PC-9 (cell line): Measurements from ENCODE around the gene MAP1S.

ENCODE experiments used
- EZH2 ChIP-seq: fragments of 200-600 bp; sonication (generic); IDR thresholded peaks from 2 replicates; pipeline ENCODE4 v1.8.0; 2017; ENCODE audit warnings: antibody characterized with exemption, low read depth
- TF ChIP-seq, protein P1 (sequence below): fragments of 200-600 bp; sonication (generic); conservative IDR thresholded peaks from 2 replicates; pipeline ENCODE4 v1.6.1; 2017; ENCODE audit warnings: mixed run types, antibody characterized with exemption, mild to moderate bottlenecking, moderate library complexity

DNA sequence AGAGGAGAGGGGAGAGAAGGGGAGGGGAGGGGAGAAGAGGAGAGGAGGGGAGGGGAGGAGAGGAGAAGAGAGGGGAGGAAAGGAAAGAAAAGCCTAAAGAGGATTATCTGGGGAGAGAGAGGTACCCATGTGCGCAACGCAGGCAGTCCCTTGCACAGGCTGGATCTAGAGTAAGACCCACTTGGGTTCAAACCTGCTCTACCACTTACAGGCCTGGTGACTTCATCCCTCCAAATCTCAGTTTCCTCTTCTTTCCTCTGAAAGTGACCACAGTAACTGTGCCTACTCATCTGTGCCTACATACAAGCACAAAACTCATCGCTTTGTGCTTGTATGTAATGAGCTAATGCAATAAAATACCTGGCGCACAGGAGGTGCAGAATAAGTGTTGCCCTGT lies 732 bp upstream of the MAP1S start:
- TF ChIP-seq, protein P1, sequence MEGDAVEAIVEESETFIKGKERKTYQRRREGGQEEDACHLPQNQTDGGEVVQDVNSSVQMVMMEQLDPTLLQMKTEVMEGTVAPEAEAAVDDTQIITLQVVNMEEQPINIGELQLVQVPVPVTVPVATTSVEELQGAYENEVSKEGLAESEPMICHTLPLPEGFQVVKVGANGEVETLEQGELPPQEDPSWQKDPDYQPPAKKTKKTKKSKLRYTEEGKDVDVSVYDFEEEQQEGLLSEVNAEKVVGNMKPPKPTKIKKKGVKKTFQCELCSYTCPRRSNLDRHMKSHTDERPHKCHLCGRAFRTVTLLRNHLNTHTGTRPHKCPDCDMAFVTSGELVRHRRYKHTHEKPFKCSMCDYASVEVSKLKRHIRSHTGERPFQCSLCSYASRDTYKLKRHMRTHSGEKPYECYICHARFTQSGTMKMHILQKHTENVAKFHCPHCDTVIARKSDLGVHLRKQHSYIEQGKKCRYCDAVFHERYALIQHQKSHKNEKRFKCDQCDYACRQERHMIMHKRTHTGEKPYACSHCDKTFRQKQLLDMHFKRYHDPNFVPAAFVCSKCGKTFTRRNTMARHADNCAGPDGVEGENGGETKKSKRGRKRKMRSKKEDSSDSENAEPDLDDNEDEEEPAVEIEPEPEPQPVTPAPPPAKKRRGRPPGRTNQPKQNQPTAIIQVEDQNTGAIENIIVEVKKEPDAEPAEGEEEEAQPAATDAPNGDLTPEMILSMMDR = no peak
- TF ChIP-seq EZH2 = no peak
